Testis (tissue), 2 donors: ENCODE measurements around the gene SLC1A3.

Experiments
- CTCF ChIP-seq, 3 experiments: fragments of 450-650 bp in 2 of 3; fragments of 200-600 bp in 1 of 3; sonication (generic) in 1 of 3; IDR thresholded peaks; one replicate each; pipeline ENCODE4 v1.5.1; 2016 to 2019; ENCODE audit warnings: antibody characterized with exemption in 3 of 3, mild to moderate bottlenecking in 2 of 3, moderate library complexity in 1 of 3
- POLR2A ChIP-seq: fragments of 450-650 bp; IDR thresholded peaks from one replicate; pipeline ENCODE4 v1.6.1; 2017; ENCODE audit warnings: antibody characterized with exemption, mild to moderate bottlenecking, moderate library complexity

- TF ChIP-seq CTCF (IDR thresholded peaks at IDR 0.05) (no peak), POLR2A (no peak)
Measured at GRCh38 chr5:36623832-36624231, 17.4 kb downstream of the SLC1A3 start.
